Hepatocyte (in vitro differentiated cells): ENCODE data around the gene TENM4.

ENCODE experiments used
- EZH2 ChIP-seq: fragments of 200-600 bp; sonication (generic); IDR thresholded peaks from 2 replicates; pipeline ENCODE4 v1.6.1; 2016; ENCODE audit warnings: antibody characterized with exemption, mild to moderate bottlenecking, borderline replicate concordance
- EZH2phosphoT487 ChIP-seq: fragments of 200-600 bp; sonication (generic); IDR thresholded peaks from one replicate; pipeline ENCODE4 v1.6.1; 2018; ENCODE audit warnings: antibody characterized with exemption, mild to moderate bottlenecking, low read depth, moderate library complexity; ENCODE audit not compliant: unreplicated experiment, severe bottlenecking
- TF ChIP-seq, protein P1 (sequence below): fragments of 200-600 bp; sonication (generic); IDR thresholded peaks from 2 replicates; pipeline ENCODE4 v1.5.1; 2016; ENCODE audit warnings: antibody characterized with exemption, mild to moderate bottlenecking; ENCODE audit not compliant: poor library complexity

DNA sequence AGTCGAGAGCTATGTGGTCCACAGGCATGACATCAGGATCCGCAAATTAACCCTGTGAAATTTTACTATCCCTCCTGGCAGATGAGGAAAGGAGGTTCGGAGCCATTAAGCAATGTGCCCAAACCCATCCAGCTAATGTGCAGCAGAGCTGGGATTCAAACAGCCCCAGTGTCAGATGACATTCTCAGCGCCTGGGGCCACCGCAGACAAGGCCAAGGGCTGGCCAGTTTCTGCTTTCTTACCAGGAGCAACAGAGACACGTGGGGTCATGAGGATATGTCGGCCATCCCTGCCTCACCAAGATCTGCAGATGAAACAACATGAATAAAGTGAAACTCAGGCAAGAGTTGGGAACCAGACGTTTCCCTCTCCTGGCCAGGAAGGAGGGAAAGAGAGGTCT lies 110.2 kb downstream of the TENM4 start:
- TF ChIP-seq EZH2 (no peak), EZH2phosphoT487 (no peak)
- TF ChIP-seq, protein P1, sequence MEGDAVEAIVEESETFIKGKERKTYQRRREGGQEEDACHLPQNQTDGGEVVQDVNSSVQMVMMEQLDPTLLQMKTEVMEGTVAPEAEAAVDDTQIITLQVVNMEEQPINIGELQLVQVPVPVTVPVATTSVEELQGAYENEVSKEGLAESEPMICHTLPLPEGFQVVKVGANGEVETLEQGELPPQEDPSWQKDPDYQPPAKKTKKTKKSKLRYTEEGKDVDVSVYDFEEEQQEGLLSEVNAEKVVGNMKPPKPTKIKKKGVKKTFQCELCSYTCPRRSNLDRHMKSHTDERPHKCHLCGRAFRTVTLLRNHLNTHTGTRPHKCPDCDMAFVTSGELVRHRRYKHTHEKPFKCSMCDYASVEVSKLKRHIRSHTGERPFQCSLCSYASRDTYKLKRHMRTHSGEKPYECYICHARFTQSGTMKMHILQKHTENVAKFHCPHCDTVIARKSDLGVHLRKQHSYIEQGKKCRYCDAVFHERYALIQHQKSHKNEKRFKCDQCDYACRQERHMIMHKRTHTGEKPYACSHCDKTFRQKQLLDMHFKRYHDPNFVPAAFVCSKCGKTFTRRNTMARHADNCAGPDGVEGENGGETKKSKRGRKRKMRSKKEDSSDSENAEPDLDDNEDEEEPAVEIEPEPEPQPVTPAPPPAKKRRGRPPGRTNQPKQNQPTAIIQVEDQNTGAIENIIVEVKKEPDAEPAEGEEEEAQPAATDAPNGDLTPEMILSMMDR = no peak
